ENCODE data around the gene TMEM9B. TPM values are rescaled to one million over a fixed set of nuclear protein-coding genes. Genes with fewer than 3 reads are reported as not detected.

The TMEM9B gene
- total and polyA plus RNA-seq, 9 of the 15 experiments (the other 6 are each of a cell fraction or from before 2014, with no cell fraction given), result 7.7 to 20.0 (median 14.0) TPM

DNA sequence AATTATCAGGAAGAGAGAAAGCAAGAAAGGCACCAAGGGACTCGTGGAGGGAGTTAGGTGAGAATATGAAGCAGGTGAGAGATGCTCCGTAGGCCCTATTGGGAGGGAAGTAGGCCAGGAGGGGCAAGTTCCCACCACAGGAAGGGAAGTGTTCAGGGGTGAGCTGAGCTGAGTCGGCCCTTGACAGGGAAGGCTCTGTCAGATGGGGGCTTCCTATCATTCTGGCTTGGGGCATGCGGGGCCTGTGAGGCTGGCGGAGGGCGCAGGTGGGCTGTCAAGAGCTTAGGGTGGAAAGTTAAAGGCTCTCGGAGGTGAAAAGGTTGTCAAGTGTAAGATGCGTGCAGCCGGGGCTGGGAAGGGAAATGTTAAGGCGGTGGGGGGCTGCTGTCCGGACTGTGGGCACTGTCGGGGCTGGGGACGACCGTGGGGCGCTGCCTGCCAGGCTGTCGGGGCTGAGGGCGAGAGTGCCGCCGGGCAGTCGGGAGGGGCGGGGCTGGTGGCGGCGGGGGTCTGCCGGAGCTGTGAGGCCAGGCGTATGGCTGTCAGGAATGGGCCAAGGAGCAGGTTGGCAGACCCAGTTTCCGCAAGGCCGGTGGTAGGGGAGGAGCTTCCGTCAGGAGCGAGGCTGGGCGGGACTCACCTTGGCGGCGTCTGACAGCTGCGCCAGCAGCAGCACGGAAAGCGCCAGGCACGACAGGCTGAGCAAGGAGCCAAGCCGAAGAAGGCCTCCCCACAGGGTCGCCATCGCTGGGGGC, 496 bp downstream of the TMEM9B start (continued):
- TF ChIP-seq FOXP1 (CRISPR knock-in tag; IDR thresholded peaks at IDR 0.05), result peak; percentile 63; the same call in 1 of the 2 replicates
- TF ChIP-seq NRF1 (conservative IDR thresholded peaks at IDR 0.05 in 1 of 2, IDR thresholded peaks at IDR 0.05 in 1 of 2), result peak; percentile 80 to 81; a peak in 3 of 4 replicates
- no peak for TF ChIP-seq IFI16 (CRISPR knock-in tag; IDR thresholded peaks at IDR 0.05)
- no peak for TF ChIP-seq RUNX1 (IDR thresholded peaks at IDR 0.05; ENCODE audit: low read depth)
- TF ChIP-seq SMAD1 (IDR thresholded peaks at IDR 0.05; ENCODE audit: low read depth, low read length, partially characterized antibody), result no peak
- TF ChIP-seq, protein P1, sequence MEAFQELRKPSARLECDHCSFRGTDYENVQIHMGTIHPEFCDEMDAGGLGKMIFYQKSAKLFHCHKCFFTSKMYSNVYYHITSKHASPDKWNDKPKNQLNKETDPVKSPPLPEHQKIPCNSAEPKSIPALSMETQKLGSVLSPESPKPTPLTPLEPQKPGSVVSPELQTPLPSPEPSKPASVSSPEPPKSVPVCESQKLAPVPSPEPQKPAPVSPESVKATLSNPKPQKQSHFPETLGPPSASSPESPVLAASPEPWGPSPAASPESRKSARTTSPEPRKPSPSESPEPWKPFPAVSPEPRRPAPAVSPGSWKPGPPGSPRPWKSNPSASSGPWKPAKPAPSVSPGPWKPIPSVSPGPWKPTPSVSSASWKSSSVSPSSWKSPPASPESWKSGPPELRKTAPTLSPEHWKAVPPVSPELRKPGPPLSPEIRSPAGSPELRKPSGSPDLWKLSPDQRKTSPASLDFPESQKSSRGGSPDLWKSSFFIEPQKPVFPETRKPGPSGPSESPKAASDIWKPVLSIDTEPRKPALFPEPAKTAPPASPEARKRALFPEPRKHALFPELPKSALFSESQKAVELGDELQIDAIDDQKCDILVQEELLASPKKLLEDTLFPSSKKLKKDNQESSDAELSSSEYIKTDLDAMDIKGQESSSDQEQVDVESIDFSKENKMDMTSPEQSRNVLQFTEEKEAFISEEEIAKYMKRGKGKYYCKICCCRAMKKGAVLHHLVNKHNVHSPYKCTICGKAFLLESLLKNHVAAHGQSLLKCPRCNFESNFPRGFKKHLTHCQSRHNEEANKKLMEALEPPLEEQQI (IDR thresholded peaks at IDR 0.05), result no peak
- no peak for TF ChIP-seq NFE2 (IDR thresholded peaks at IDR 0.05; ENCODE audit: low read depth)
- no peak for TF ChIP-seq CEBPB (tag; IDR thresholded peaks at IDR 0.05)
- TF ChIP-seq, protein P2, sequence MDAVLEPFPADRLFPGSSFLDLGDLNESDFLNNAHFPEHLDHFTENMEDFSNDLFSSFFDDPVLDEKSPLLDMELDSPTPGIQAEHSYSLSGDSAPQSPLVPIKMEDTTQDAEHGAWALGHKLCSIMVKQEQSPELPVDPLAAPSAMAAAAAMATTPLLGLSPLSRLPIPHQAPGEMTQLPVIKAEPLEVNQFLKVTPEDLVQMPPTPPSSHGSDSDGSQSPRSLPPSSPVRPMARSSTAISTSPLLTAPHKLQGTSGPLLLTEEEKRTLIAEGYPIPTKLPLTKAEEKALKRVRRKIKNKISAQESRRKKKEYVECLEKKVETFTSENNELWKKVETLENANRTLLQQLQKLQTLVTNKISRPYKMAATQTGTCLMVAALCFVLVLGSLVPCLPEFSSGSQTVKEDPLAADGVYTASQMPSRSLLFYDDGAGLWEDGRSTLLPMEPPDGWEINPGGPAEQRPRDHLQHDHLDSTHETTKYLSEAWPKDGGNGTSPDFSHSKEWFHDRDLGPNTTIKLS (IDR thresholded peaks at IDR 0.05; ENCODE audit: borderline replicate concordance, low read depth), result no peak
- TF ChIP-seq, protein P3, sequence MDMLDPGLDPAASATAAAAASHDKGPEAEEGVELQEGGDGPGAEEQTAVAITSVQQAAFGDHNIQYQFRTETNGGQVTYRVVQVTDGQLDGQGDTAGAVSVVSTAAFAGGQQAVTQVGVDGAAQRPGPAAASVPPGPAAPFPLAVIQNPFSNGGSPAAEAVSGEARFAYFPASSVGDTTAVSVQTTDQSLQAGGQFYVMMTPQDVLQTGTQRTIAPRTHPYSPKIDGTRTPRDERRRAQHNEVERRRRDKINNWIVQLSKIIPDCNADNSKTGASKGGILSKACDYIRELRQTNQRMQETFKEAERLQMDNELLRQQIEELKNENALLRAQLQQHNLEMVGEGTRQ (CRISPR knock-in tag; IDR thresholded peaks at IDR 0.05), result 0 out of 2 replicates have a peak, but pooled peaks have one; percentile 2

Data from K562 (cell line).